Measurements from ENCODE around the gene PCBP1.
"Not testable (repeated sequence)": the region's sequence is repeated elsewhere in the genome, so short reads cannot be mapped to it uniquely, and the experiment has no call there.

The PCBP1 gene

DNA sequence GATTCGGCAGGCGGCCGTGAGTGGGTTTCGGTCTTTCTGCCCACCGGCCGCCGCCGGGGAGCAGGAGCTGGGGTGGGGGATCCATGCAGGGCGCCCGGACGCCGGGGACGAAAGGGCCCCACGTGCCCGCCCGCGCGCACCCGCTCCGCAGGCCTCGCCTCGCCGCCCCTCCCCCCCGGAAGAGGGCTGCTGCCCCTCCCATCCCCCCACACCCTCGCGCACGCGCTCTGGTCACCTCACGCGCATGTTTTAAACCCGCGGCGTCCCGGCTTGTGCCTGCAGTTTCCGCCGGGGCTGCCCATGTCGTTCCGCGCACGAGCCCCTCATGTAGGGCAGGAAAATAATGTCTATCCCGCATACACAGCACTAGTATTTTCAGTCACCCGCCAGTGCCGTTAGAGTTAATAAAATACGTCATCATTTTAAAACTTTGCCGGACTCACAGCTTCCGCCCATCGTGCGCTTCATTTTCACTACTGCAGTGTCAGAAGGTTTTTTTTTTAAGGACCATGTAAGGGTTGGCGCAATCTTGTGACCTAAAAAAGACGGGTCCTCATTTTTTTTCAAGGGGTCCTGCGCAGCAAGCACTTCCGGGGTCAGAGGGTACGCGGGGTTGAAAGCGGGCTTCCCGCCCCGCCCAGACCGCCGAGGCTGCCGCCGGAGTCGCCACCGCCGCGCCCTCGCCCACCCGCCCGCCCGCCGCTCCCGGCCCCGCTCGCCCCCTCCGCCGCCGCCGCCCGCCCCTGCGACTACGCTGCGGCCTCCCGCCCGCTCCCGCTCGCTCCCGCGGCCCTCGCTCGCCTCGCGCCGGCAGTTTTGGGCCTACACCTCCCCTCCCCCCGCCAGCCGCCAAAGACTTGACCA, at the start of gene PCBP1:
Gene PCBP1 (plus strand): TSS at position 640 of the 864 bp plus-strand sequence. CDS start 267 bp downstream, outside the sequence.
- peak; percentile 88 for DNase-seq

DNA sequence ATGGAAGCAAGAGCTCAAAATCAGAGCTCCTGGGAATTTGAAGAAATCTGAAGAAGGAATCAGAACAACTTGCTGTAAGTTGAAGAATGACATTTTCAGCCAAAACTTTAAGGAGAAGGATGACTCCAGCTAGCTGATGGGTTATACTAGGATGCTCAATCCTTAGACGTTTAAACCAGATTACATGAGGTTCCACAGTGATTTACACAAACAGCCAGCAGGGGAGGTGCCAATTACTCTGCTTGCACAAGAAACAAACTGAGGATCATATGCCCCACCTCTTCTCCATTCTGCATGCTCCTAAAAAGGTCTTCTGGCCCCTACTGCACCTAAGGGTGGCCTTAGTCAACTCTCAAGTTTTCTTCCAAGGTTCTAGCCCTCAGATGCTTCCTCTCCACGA, 47.9 kb upstream of the PCBP1 start:
- DNase-seq = no peak

- no peak for DNase-seq
Measured at GRCh38 chr2:70041663-70042062, 45.6 kb upstream of the PCBP1 start.

DNA sequence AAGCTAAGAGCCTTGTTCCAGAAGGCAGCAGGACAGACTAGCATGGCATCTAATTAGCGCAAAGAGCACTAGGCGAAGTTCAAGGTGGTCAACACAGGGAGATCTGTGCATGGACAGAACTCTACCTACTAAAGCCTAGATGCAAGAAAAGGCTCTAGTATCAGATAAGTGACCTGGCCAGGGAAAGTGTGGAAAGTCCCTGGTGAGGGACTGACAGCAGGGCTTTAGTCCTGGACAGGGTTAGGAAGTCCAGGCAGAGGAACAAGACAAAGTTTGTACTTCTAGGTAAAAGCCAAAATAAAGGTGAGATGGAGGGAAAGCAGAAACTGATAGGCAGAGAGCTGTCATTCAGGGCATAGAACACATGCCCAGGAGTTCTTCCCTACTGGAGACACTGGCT, 45.0 kb upstream of the PCBP1 start:
- no peak for DNase-seq

GRCh38 chr2:70043252-70043875, 43.9 kb upstream of the PCBP1 start:
- no peak for DNase-seq

- no peak for DNase-seq
Measured at GRCh38 chr2:70044290-70045040, 42.8 kb upstream of the PCBP1 start.

- DNase-seq = no peak
Measured at GRCh38 chr2:70045405-70045804, 41.9 kb upstream of the PCBP1 start.

- no peak for DNase-seq
Measured at GRCh38 chr2:70045932-70046331, 41.3 kb upstream of the PCBP1 start.

DNA sequence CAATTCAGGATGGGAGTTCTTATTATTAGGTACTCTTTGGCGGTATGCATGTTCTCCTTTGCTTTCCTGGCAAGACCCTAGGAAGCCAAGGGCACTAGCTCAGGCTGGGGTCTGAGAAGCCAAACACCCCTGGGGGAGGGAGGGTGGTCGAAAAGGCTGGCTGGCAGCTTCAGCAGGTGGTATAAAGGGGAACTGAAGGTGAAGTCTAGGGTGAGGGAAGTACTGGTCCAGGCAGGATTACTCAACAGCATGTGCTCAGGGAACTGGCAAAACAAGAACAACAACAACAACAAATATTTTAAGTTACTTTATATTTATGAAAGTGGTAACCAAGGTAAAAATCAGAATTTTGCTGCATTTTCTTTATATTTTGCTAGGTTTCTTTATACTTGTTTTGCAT, 40.7 kb upstream of the PCBP1 start:
- no peak for DNase-seq

DNA sequence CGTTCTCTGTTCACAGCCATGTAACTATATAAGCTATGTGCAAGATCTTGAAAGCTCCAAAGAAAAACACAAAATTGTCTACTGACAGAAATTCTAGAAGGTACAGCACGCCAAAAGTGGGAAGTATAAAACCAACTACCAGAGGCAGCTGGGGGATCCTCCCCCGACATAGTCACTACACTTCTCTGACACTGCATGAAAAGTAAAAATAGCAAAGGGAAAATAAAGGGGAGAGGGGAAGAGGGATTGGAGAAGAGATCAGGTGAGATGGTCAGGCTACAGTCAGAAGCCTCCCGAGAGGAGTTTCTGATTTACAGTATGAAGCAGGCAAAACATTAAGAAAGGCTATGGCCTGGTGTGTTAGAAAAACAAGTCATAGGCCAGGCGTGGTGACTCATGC, 39.8 kb upstream of the PCBP1 start:
- DNase-seq = no peak

GRCh38 chr2:70049255-70049654, 38.0 kb upstream of the PCBP1 start:
- DNase-seq = no peak

GRCh38 chr2:70050631-70051425, 36.4 kb upstream of the PCBP1 start:
- DNase-seq = no peak

GRCh38 chr2:70055259-70055658, 32.0 kb upstream of the PCBP1 start:
- not testable (repeated sequence) for DNase-seq

DNA sequence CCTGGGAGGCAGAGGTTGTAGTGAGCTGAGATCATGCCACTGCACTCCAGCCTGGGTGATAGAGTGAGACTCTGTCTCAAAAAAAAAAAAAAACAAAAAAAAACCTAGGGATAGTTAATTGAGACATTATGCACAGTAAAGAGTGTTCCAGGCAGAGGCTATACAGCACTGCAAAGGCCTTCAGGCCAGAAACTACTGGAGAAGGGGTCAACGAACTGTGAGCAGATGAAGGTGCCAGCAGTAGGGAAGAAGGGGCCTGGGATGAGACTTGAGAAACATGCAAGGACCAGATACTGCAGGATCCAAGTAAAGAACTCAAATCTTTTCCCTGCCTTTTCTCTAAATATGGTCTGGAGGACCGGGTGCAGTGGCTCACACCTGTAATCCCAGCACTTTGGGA, 26.0 kb upstream of the PCBP1 start:
- DNase-seq = no peak

DNA sequence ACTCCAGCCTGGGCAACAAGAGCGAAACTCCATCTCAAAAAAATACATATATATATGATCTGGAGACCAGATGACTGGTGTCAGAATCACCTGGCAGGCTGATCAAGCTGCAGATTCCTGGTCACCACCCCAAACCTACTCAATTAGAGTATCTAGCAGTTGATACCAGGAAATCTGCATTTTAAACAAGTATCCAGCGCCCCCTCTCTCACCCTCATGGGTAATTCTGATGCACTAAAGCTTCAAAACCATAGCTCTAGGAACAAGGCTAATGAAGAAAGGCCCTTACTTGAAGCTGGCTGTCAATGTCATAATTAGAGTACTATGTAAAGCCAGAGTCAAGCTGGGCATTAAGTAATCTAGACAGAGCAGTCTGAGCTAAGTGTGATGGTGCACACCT, 25.0 kb upstream of the PCBP1 start:
- no peak for DNase-seq

GRCh38 chr2:70068119-70068518, 19.2 kb upstream of the PCBP1 start:
- DNase-seq = no peak

DNA sequence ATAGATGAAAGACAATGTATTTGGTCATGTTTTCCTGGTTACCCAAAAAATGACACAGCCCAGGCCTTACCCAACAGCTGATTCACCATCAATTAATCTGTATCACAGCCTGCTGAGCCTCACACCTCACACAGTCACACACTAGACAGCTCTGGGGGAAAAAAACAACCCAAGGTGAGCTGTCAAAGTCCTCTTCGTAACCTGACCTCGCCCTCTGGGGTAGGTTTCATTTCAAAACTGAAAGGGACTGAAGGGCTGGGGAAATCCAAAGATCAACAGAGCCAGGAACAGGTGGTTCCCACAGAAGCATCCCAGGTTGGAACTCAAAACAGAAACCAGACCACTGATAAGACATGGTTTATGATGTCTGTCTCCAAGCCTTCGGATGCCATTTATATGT, 18.2 kb upstream of the PCBP1 start:
- DNase-seq = no peak

- peak; percentile 78 for DNase-seq
Measured at GRCh38 chr2:70070542-70071268, 16.6 kb upstream of the PCBP1 start.

DNA sequence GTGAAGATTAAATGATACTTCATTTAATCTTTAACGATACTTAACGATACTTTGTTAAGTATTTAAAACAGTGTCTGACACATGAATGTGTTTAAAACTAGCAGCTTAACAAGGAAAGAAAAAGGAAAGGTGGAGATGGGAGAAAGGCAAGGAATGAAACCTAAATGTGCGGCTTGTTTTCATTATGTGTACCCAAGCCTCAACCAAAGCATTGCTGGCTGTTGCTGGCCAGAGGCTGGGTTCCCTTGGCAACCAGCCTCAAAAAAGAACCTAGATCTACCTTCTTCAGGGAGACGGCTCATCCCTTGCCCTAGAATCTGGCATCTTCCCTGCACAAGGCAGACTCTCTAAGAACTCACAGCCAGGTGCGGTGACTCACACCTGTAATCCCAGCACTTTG, 13.8 kb upstream of the PCBP1 start:
- DNase-seq = no peak

DNA sequence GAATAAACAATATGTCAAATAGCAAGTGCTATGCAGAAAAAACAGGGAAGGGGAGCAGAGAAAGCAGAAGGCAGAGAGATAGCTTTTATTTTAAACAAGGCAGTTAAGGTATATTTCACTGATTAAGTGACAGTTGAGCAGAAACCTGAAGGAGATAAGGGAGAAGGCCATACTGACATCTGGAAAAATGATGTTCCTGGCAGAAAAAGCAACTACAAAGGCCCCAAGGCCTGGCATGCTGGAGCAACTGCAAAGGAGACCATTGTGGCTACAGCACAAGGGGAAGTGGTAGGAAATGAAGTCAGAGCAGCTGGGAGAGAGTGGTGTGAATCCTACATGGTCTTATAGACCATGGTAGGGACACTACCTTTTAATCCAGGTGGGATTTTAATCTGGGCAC, 8.9 kb upstream of the PCBP1 start:
- DNase-seq = no peak

DNA sequence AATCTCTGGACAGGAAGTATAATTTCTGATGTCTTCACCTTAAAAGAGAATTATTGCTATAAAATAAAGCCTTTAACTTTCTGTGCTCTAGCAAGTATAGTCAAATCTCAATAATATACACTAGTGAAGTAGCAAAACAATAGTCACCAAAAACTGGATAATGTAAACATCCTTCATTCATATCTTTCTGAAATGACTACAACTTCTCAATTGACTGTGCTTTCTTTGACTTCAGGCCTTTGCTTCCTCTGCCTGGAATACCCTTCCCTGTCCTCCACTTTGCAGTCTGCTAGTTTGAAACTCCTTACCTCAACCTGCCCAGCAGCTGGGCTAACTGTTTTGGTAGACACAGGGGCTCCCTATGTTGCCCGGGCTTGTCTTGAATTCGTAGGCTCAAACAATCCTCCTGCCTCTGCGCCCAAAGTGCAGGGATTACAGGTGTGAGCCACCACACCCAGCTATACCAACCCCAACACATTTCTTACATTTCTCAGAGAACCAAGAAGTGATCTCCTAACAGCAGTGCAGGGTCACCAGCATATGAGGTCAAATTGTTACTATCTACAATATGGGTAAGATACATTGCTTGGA, 6.6 kb upstream of the PCBP1 start:
- no peak for DNase-seq

GRCh38 chr2:70081221-70081620, 6.1 kb upstream of the PCBP1 start:
- no peak for DNase-seq

Measured in NCI-H774 (cell line).